ENCODE data around the gene TBC1D24.

GRCh38 chr16:2439598-2439997, 35.3 kb upstream of the TBC1D24 start:
- TF ChIP-seq CTCF (IDR thresholded peaks at IDR 0.05) (no peak), POLR2A (IDR thresholded peaks at IDR 0.05) (no peak)
